Measurements from ENCODE around the gene SHKBP1.
"Not testable (repeated sequence)": the region's sequence is repeated elsewhere in the genome, so short reads cannot be mapped to it uniquely, and the experiment has no call there.

The SHKBP1 gene

DNA sequence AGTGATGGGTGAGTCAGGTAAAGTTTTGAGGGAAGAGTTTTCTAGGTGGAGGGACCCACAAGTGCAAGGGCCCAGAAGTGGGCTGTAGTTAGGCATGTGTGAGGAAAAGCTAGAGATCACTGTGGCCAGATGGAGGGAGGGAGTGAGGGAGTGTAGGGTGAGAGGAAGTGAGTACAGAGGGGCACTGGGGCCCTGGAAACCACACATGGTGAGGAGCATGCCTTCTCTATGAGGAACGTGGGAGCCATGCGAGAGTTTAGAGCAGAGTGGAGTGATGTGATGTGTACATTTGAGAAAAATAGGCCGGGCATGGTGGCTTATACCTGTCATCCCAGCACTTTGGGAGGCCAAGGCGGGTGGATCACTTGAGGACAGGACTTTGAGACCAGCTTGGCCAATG, 14.7 kb upstream of the SHKBP1 start:
- TF ChIP-seq, protein P1, sequence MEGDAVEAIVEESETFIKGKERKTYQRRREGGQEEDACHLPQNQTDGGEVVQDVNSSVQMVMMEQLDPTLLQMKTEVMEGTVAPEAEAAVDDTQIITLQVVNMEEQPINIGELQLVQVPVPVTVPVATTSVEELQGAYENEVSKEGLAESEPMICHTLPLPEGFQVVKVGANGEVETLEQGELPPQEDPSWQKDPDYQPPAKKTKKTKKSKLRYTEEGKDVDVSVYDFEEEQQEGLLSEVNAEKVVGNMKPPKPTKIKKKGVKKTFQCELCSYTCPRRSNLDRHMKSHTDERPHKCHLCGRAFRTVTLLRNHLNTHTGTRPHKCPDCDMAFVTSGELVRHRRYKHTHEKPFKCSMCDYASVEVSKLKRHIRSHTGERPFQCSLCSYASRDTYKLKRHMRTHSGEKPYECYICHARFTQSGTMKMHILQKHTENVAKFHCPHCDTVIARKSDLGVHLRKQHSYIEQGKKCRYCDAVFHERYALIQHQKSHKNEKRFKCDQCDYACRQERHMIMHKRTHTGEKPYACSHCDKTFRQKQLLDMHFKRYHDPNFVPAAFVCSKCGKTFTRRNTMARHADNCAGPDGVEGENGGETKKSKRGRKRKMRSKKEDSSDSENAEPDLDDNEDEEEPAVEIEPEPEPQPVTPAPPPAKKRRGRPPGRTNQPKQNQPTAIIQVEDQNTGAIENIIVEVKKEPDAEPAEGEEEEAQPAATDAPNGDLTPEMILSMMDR (IDR thresholded peaks at IDR 0.05; ENCODE audit: extremely low read depth, missing control alignments) = no peak
- DNase-seq (ENCODE audit: low spot score) = no peak

DNA sequence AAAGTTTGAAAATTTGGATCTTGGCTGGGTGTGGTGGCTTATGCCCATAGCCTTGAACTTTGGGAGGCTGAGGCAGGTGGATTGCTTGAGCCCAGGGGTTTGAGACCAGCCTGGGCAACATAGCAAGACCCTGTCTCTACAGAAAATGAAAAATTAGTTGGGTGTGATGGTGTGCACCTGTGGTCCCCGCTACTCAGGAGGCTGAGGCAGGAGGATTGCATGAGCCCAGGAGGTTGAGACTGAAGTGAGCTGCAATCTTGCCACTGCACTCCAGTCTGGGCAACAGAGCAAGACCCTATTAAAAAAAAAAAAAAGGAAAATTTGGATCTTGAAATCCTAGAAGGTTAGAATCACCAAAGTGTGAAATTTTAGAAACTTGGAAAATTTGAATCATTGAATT, 12.1 kb upstream of the SHKBP1 start:
- not testable (repeated sequence) for DNase-seq (ENCODE audit: low spot score)

DNA sequence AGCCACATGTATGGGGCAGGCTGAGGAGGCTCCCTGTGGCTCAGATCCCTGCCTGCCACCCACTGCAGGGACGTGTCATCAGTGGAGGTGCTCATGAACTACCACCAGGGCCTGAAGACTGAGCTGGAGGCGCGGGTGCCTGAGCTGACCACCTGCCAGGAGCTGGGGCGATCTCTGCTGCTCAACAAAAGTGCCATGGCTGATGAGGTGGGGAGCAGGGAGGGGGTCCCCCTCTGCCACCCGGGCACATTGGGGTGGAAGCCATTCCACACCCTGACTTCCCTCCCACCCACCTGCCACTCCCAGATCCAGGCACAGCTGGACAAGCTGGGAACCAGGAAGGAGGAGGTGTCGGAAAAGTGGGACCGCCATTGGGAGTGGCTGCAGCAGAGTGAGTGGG, 11.3 kb upstream of the SHKBP1 start:
- DNase-seq (ENCODE audit: low spot score) = no peak
- TF ChIP-seq, protein P1 (IDR thresholded peaks at IDR 0.05; ENCODE audit: extremely low read depth, missing control alignments) = no peak

DNA sequence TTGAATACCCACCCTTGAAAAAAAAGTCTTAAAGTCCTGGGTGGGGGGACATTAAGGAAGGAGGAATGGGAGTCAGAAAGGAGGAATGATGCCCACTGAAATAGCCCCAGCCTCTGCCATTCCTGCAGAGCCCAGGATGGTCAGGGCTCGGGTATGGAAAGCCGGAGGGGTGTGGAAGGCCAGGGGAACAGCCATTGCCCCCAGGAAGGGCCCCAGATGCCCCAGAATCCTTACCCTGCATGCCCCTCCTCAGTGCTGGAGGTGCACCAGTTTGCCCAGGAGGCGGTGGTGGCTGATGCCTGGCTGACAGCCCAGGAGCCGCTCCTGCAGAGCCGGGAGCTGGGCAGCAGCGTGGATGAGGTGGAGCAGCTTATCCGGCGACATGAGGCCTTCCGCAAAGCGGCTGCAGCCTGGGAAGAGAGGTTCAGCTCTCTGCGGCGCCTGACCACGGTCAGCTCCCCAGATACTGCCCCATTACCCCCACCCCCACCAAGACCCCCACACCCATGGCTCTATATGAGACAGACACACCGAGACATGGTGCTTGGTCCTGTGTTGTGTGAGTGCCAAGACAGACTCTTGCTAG, 10.7 kb upstream of the SHKBP1 start:
- TF ChIP-seq, protein P1 (IDR thresholded peaks at IDR 0.05; ENCODE audit: extremely low read depth, missing control alignments) = no peak
- no peak for DNase-seq (ENCODE audit: low spot score)

DNA sequence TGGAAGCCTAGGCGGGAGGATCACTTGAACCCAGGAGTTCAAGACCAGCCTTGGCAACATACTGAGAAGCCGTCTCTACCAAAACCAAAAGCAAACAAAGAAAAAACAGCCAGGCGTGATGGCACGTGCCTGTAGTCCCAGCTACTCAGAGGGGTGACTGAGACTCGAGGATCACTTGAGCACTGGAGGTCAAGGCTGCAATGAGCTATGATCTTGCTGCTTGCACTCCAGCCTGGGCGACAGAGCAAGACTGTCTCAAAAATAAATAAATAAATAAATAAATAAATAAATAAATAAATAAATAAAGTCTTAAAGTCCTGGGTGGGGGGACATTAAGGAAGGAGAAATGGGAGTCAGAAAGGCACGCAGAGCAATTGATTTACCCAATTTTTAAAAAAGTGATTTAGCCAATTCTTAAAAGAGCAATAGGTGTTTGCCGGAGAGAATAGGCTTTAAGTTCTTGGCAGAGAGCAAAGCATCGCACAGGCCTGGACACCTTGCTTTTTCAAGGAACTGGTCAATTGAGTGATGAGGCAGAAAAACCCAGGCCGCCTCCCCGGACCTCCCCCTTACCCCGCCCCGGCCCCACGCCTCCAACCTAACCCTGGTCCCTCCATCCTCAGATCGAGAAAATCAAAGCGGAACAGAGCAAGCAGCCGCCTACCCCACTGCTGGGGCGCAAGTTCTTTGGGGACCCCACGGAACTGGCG, 9.5 kb upstream of the SHKBP1 start:
- TF ChIP-seq, protein P1 (IDR thresholded peaks at IDR 0.05; ENCODE audit: extremely low read depth, missing control alignments) = no peak
- DNase-seq (ENCODE audit: low spot score) = peak; percentile 66

DNA sequence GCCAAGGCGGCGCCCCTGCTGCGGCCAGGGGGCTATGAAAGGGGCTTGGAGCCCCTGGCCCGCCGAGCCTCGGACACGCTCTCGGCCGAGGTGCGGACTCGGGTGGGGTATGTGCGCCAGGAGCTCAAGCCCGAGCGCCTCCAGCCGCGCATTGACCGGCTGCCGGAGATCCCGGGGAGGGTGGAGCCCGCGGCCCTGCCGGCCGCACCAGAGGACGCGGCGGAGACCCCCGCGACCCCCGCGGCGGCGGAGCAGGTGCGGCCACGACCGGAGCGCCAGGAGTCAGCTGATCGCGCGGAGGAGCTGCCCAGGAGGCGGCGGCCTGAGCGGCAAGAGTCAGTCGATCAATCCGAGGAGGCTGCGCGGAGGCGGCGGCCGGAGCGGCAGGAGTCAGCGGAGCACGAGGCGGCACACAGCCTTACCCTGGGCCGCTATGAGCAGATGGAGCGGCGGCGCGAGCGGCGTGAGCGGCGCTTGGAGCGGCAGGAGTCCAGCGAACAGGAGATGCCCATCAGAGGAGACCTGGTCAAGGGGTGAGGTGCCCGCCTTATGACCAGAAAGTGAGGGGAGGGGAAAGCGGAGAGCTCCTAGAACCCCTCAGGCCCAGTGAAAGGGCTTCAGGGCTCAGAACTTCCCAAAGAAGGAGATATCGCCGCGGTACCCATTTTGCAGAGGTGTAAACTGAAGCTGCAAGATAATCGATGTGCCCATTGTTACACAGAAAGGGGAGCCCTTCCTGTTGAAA, 8.8 kb upstream of the SHKBP1 start:
- TF ChIP-seq, protein P1 (IDR thresholded peaks at IDR 0.05; ENCODE audit: extremely low read depth, missing control alignments) = no peak
- no peak for DNase-seq (ENCODE audit: low spot score)

DNA sequence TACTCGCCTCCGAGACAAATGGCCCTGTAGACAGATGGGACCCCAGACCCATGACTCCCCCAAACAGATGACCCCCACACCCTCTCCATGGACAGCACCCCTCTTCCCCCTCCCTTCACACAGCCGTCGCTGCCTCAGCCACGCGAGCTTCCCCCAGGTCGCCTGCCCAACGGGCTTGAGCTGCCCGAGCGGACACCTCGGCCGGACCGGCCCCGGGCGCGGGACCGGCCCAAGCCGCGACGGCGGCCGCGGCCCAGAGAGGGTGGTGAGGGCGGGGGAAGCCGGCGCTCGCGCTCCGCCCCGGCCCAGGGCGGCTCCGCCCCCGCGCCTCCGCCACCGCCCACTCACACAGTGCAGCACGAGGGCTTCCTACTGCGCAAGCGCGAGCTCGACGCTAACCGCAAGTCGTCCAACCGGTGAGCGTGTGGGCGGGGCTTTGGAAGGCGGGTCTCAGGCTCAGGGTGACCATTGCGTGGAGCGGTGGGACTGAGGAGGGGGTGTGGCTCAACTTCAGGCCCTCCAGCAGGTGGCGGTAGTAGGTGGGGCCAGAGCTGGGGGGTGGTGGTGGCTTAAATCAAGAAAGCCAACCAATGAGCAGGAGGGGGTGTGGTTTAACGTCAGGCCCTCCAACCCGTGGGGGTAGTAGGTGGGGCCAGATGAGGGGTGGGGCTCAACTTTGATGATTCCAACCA, 6.2 kb upstream of the SHKBP1 start:
- DNase-seq (ENCODE audit: low spot score) = peak; percentile 99
- TF ChIP-seq, protein P1 (IDR thresholded peaks at IDR 0.05; ENCODE audit: extremely low read depth, missing control alignments) = no peak

Data from GM20000 (cell line).